ENCODE data around the gene LONP2. TPM values are rescaled to one million over a fixed set of nuclear protein-coding genes. Genes with fewer than 3 reads are reported as not detected.

LONP2 gene
- total RNA-seq, 4 donors from 2014 or later: 28.2 to 88.9 (median 64.3) TPM

GRCh38 chr16:48218473-48218872, 25.6 kb upstream of the LONP2 start:
- no peak for DNase-seq
- Histone ChIP-seq H3K36me3 (no peaks in the 10 kb centered on the region), H3K4me1 (no peaks in the 10 kb centered on the region), H3K27ac (no peak overlapping the region), H3K4me3 (no peak overlapping the region), H3K9me3 (no peaks in the 10 kb centered on the region), H3K27me3 (no peaks in the 10 kb centered on the region)
- intact Hi-C loops (cut with DNase I; ENCODE audit: low total_unique reads): no loop called here
- no peak for TF ChIP-seq POLR2A (IDR thresholded peaks at IDR 0.05)
- TF ChIP-seq CTCF (IDR thresholded peaks at IDR 0.05): no peak

GRCh38 chr16:48220891-48221290, 23.2 kb upstream of the LONP2 start:
- no peaks in the 10 kb centered on the region for H3K9me3 ChIP-seq
- H3K4me1 ChIP-seq: no peaks in the 10 kb centered on the region
- intact Hi-C loops (cut with DNase I; ENCODE audit: low total_unique reads): no loop called here
- no peak for TF ChIP-seq POLR2A (IDR thresholded peaks at IDR 0.05)
- no peak for TF ChIP-seq CTCF (IDR thresholded peaks at IDR 0.05)
- H3K36me3 ChIP-seq: no peaks in the 10 kb centered on the region
- H3K4me3 ChIP-seq: no peak overlapping the region
- H3K27me3 ChIP-seq: no peaks in the 10 kb centered on the region
- no peak overlapping the region for H3K27ac ChIP-seq
- DNase-seq: no peak

- no peak for DNase-seq
Measured at GRCh38 chr16:48223490-48223889, 20.6 kb upstream of the LONP2 start.

GRCh38 chr16:48225456-48225855, 18.6 kb upstream of the LONP2 start:
- intact Hi-C loops (cut with DNase I; ENCODE audit: low total_unique reads): no loop called here
- no peaks in the 10 kb centered on the region for H3K27me3 ChIP-seq
- TF ChIP-seq CTCF (IDR thresholded peaks at IDR 0.05) (no peak), POLR2A (IDR thresholded peaks at IDR 0.05) (no peak)

More at GRCh38 chr16:48223490-48223889, 20.6 kb upstream of the LONP2 start:
- H3K27me3 ChIP-seq: no peaks in the 10 kb centered on the region
- no peaks in the 10 kb centered on the region for H3K36me3 ChIP-seq
- intact Hi-C loops (cut with DNase I; ENCODE audit: low total_unique reads): no loop called here
- H3K4me3 ChIP-seq: no peak overlapping the region
- no peaks in the 10 kb centered on the region for H3K4me1 ChIP-seq
- TF ChIP-seq CTCF (IDR thresholded peaks at IDR 0.05) (no peak), POLR2A (IDR thresholded peaks at IDR 0.05) (no peak)
- no peak overlapping the region for H3K27ac ChIP-seq
- H3K9me3 ChIP-seq: no peaks in the 10 kb centered on the region

GRCh38 chr16:48231727-48232492, 12.2 kb upstream of the LONP2 start:
- no peaks in the 10 kb centered on the region for H3K36me3 ChIP-seq
- no peak overlapping the region for H3K27ac ChIP-seq
- DNase-seq: peak in 1 of 2 donors; percentile 16
- no peak overlapping the region for H3K4me3 ChIP-seq
- intact Hi-C loops (cut with DNase I; ENCODE audit: low total_unique reads): no loop called here
- no peaks in the 10 kb centered on the region for H3K9me3 ChIP-seq
- TF ChIP-seq CTCF (IDR thresholded peaks at IDR 0.05) (peak in 1 of 4 experiments; percentile 5), POLR2A (IDR thresholded peaks at IDR 0.05) (no peak)
- H3K27me3 ChIP-seq: no peaks in the 10 kb centered on the region
- no peaks in the 10 kb centered on the region for H3K4me1 ChIP-seq

More at GRCh38 chr16:48225456-48225855, 18.6 kb upstream of the LONP2 start:
- no peak overlapping the region for H3K27ac ChIP-seq
- H3K9me3 ChIP-seq: no peaks in the 10 kb centered on the region
- no peak for DNase-seq
- H3K4me3 ChIP-seq: no peak overlapping the region
- H3K36me3 ChIP-seq: no peaks in the 10 kb centered on the region
- H3K4me1 ChIP-seq: no peaks in the 10 kb centered on the region
